Esophagus squamous epithelium (tissue), 5 donors: Measurements from ENCODE around the gene PHLPP1. TPM values are rescaled to one million over a fixed set of nuclear protein-coding genes. Genes with fewer than 3 reads are reported as not detected.

ENCODE experiments used
- DNase-seq: peaks from one replicate; lab custom pipeline; 2025; lab: John Stamatoyannopoulos, UW
- H3K27ac ChIP-seq, 4 donors: fragments of 200-600 bp; sonication (generic); one replicate each; pipeline ENCODE4 v1.5.1; 2016 to 2019; ENCODE audit warnings: mild to moderate bottlenecking in 1 of 4
- H3K27me3 ChIP-seq, 4 donors: fragments of 200-600 bp; sonication (generic); 1 replicate in 3 of 4; 2 replicates in 1 of 4; pipeline versions ENCODE4 v1.5.1 to v1.6.0; 2017 to 2021; ENCODE audit warnings: antibody characterized with exemption in 1 of 4
- H3K36me3 ChIP-seq, 3 donors: fragments of 200-600 bp; sonication (generic); one replicate each; pipeline ENCODE4 v1.5.1; 2016 to 2019
- H3K4me1 ChIP-seq, 3 donors: fragments of 200-600 bp; sonication (generic); one replicate each; pipeline ENCODE4 v1.5.1; 2017 to 2019
- H3K4me3 ChIP-seq, 4 donors: fragments of 200-600 bp; sonication (generic); 1 replicate in 3 of 4; 2 replicates in 1 of 4; pipeline ENCODE4 v1.5.1; 2016 to 2019; ENCODE audit warnings: mild to moderate bottlenecking in 2 of 4, moderate library complexity in 1 of 4
- H3K9me3 ChIP-seq, 3 donors: fragments of 200-600 bp; sonication (generic); one replicate each; pipeline ENCODE4 v1.5.1; 2016 to 2019
- CTCF ChIP-seq, 6 experiments: fragments of 450-650 bp in 4 of 6; fragments of 200-600 bp in 2 of 6; sonication (generic) in 2 of 6; IDR thresholded peaks; one replicate each; pipeline ENCODE4 v1.5.1; 2016 to 2019; ENCODE audit warnings: antibody characterized with exemption in 6 of 6, mild to moderate bottlenecking in 4 of 6, moderate library complexity in 4 of 6
- POLR2A ChIP-seq, 4 donors: fragments of 450-650 bp; IDR thresholded peaks; one replicate each; pipeline ENCODE4 v1.6.1; 2017; ENCODE audit warnings: antibody characterized with exemption in 4 of 4, mild to moderate bottlenecking in 4 of 4, moderate library complexity in 3 of 4
- WGBS, 2 donors: methylation state at CpG; one replicate each; pipeline ENCODE4 v1.1.5; 2018; 5-methylcytosine and 5-hydroxymethylcytosine counted together
- intact Hi-C: fragments of 100-400 bp; cut with DNase I; formaldehyde crosslinking; loops from one replicate; pipeline ENCODE4 v1.15.0; 2022
- total RNA-seq, 4 donors: library from RNA; depleted of rRNA; stranded (reverse); fragments of >200 nt; gene quantifications; one replicate each; pipeline ENCODE4 v1.1.0, GENCODE V29; 2016
- donor health status: DM: yes; HTN: yes; CAD: no.

The PHLPP1 gene
- total RNA-seq, 4 donors from 2014 or later = 10.1 to 16.6 (median 14.9) TPM

DNA sequence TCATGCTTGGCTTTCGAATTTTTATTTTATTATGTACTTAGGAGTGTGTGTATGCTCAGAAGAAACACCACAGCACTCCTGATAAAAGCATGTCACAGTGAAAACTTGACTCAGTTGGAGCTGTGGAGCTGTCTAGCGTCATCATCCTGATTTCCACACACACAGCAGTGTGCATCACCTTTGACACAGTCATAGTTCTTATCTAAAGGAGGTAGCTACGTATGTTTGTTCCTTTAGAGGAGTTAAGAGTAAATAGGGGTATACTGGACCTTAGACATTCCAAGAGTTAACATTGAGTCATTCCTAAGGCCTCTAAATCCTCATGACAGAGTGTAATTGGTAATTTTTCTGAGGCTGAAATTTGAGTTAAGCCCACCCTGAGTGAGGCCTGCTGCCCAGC is 96.9 kb downstream of the PHLPP1 start:
- Histone ChIP-seq H3K27me3 (no peaks in the 10 kb centered on the region), H3K4me3 (no peak overlapping the region), H3K36me3 (no peaks in the 10 kb centered on the region), H3K27ac (no peak overlapping the region), H3K9me3 (no peaks in the 10 kb centered on the region), H3K4me1 (peaks cover 0 to 30% (median 0%) of the 10 kb centered on the region in 3 donors)
- intact Hi-C loops = no loop called here
- no peak for TF ChIP-seq CTCF (IDR thresholded peaks at IDR 0.05)
- TF ChIP-seq POLR2A (IDR thresholded peaks at IDR 0.05) = no peak
- 87 to 97% methylated on average over 3 of the region's 3 CpGs for WGBS, 2 donors
- DNase-seq = no peak

- H3K9me3 ChIP-seq = no peaks in the 10 kb centered on the region
- H3K36me3 ChIP-seq = no peaks in the 10 kb centered on the region
- H3K27me3 ChIP-seq = no peaks in the 10 kb centered on the region
- no peak overlapping the region for H3K4me3 ChIP-seq
- DNase-seq = no peak
- no peak for TF ChIP-seq CTCF (IDR thresholded peaks at IDR 0.05)
- no peak overlapping the region for H3K27ac ChIP-seq
- H3K4me1 ChIP-seq = peaks cover 0 to 30% (median 0%) of the 10 kb centered on the region in 3 donors
- intact Hi-C loops = no loop called here
Measured at GRCh38 chr18:62812876-62813275, 97.5 kb downstream of the PHLPP1 start.

DNA sequence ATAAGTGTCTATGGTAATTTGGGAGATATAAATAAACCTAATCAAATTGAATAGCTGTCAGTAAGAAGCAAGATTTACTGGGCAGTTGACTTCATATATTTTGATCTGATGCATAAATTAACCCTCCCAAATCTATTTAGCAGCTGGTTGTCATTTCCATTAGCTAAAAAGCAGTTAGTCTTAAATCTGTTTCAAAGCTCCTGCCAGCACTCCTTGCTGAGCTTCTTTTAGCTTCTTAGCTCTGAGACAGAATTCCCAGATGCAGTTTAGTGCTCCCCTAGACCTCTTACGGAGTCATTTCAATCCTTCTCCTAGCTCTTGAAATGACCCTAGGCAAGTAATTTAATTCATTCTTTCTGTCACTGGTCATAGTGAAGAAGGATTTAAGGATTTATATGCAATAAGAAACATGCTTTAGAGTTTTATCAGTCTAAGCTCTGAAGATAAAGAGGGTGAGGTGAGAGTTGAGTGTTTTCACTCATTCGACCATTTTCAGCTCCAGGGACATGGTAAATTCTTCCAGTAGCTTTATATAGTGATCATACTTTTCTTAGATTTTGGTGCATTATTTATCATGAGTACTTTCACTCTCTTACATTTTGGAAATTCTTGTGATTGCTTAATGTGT is 98.9 kb downstream of the PHLPP1 start:
- DNase-seq = no peak
- Histone ChIP-seq H3K27ac (no peak overlapping the region), H3K27me3 (no peaks in the 10 kb centered on the region), H3K36me3 (no peaks in the 10 kb centered on the region), H3K9me3 (no peaks in the 10 kb centered on the region), H3K4me3 (no peak overlapping the region), H3K4me1 (peaks cover 0 to 30% (median 0%) of the 10 kb centered on the region in 3 donors)
- TF ChIP-seq CTCF (IDR thresholded peaks at IDR 0.05) (no peak), POLR2A (IDR thresholded peaks at IDR 0.05) (no peak)
- intact Hi-C loops = no loop called here
- WGBS, 2 donors = 60 to 65% methylated on average over 2 of the region's 2 CpGs

DNA sequence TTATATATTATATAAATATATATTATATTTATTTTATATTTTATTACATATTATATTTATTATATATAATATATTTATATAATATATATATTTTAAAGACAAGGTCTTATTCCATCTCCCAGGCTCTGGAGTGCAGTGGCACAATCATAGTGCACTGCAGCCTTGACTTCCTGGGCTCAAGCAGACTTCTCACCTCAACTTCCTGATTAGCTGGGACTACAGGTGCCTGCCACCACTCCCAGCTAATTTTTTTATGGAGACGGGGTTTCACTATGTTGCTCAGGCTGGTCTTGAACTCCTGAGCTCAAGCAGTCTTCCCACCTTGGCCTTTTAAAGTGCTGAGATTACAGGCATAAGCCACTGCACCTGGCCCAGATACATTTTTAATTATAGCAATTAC is 110.0 kb downstream of the PHLPP1 start:
- H3K27me3 ChIP-seq = no peaks in the 10 kb centered on the region
- H3K36me3 ChIP-seq = peaks cover 0 to 6% (median 0%) of the 10 kb centered on the region in 3 donors
- no peak overlapping the region for H3K27ac ChIP-seq
- H3K4me3 ChIP-seq = no peak overlapping the region
- intact Hi-C loops = no loop called here
- peaks cover 0 to 13% (median 0%) of the 10 kb centered on the region in 3 donors for H3K4me1 ChIP-seq
- TF ChIP-seq CTCF (IDR thresholded peaks at IDR 0.05) = no peak
- no peak for TF ChIP-seq POLR2A (IDR thresholded peaks at IDR 0.05)
- no peak for DNase-seq
- no peaks in the 10 kb centered on the region for H3K9me3 ChIP-seq
- 82 to 100% methylated on average over 1 of the region's 1 CpG for WGBS, 2 donors

DNA sequence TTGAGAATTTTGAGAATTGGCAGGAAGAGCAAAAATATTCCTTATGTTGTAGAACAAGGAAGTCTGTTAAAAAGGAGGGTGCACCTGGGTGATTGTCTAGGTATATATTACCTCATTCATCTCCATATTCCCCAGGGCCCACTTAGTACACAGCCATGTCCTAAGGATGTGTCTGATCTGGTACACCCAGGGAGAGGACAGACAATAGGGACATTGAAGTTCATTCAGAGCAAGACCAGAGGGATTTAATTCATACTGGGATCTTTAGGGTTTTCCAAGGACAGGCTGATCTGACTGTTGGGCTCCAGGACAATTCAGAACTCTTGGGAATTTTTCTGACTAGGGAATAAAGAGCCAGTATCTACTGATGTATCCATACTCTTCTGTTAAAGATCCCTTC is 112.1 kb downstream of the PHLPP1 start:
- Histone ChIP-seq H3K9me3 (no peaks in the 10 kb centered on the region), H3K36me3 (peaks cover 0 to 10% (median 0%) of the 10 kb centered on the region in 3 donors), H3K4me1 (peaks cover 0 to 20% (median 0%) of the 10 kb centered on the region in 3 donors), H3K27me3 (no peaks in the 10 kb centered on the region), H3K4me3 (no peak overlapping the region), H3K27ac (no peak overlapping the region)
- TF ChIP-seq POLR2A (IDR thresholded peaks at IDR 0.05) = no peak
- no peak for TF ChIP-seq CTCF (IDR thresholded peaks at IDR 0.05)
- intact Hi-C loops = no loop called here
- no peak for DNase-seq
